Subcutaneous adipose tissue (tissue), 4 donors: ENCODE results near the gene FBH1. TPM values are rescaled to one million over a fixed set of nuclear protein-coding genes. Genes with fewer than 3 reads are reported as not detected.

Experiments
- total RNA-seq, 4 donors: library from RNA; depleted of rRNA; stranded (reverse); fragments of >200 nt; gene quantifications; one replicate each; pipeline ENCODE4 v1.1.0, GENCODE V29; 2016
- TF ChIP-seq, protein P1 (sequence below): fragments of 450-650 bp; IDR thresholded peaks from one replicate; pipeline ENCODE4 v1.5.1; 2016; ENCODE audit warnings: low read depth, mild to moderate bottlenecking, control low read depth, antibody characterized with exemption, moderate library complexity

The FBH1 gene
- total RNA-seq, 4 donors from 2014 or later = 68.2 to 113 (median 75.7) TPM

DNA sequence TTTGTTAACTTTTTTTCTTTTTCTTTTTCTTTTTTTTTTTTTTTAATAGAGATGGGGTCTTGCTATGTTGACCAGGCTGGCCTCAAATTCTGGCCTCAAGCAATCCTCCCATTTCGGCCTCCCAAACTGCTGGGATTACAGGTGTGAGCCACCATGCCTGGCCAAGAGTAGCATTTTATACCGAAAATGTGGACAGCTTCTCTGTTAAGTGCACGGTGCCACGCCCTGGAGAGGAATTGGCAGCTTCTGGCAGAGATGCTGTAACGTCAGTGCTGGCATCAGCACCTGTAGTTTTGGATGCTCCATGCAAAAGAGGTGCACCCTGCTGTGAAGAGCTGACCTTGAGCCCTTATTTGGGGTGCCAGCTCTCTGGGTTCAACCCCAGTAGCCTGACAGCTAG is 69.1 kb downstream of the FBH1 start:
- TF ChIP-seq, protein P1, sequence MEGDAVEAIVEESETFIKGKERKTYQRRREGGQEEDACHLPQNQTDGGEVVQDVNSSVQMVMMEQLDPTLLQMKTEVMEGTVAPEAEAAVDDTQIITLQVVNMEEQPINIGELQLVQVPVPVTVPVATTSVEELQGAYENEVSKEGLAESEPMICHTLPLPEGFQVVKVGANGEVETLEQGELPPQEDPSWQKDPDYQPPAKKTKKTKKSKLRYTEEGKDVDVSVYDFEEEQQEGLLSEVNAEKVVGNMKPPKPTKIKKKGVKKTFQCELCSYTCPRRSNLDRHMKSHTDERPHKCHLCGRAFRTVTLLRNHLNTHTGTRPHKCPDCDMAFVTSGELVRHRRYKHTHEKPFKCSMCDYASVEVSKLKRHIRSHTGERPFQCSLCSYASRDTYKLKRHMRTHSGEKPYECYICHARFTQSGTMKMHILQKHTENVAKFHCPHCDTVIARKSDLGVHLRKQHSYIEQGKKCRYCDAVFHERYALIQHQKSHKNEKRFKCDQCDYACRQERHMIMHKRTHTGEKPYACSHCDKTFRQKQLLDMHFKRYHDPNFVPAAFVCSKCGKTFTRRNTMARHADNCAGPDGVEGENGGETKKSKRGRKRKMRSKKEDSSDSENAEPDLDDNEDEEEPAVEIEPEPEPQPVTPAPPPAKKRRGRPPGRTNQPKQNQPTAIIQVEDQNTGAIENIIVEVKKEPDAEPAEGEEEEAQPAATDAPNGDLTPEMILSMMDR = no peak

DNA sequence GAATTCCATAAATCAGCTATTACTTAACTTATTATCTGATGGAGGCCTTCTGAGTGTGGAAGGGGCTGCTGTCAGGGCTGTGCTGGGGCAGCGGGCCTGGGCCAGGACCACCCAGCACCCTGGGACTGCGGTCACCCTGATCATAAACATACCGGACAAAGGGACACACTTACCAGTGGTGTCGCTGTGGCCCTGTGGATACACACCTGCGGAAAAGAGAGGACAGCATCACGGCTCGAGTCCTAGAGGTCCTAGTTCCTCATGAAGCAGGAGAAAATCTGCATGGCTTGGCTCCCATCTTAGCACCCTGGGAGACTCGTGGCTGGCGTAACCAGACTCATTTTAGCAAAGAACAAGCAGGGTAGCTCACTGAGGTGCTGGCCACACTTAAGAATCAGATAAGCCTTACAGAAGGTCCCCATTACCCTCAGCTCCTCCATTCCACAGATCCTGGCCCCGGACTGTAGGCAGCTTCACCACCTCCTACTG is 69.6 kb downstream of the FBH1 start:
- TF ChIP-seq, protein P1 = no peak

DNA sequence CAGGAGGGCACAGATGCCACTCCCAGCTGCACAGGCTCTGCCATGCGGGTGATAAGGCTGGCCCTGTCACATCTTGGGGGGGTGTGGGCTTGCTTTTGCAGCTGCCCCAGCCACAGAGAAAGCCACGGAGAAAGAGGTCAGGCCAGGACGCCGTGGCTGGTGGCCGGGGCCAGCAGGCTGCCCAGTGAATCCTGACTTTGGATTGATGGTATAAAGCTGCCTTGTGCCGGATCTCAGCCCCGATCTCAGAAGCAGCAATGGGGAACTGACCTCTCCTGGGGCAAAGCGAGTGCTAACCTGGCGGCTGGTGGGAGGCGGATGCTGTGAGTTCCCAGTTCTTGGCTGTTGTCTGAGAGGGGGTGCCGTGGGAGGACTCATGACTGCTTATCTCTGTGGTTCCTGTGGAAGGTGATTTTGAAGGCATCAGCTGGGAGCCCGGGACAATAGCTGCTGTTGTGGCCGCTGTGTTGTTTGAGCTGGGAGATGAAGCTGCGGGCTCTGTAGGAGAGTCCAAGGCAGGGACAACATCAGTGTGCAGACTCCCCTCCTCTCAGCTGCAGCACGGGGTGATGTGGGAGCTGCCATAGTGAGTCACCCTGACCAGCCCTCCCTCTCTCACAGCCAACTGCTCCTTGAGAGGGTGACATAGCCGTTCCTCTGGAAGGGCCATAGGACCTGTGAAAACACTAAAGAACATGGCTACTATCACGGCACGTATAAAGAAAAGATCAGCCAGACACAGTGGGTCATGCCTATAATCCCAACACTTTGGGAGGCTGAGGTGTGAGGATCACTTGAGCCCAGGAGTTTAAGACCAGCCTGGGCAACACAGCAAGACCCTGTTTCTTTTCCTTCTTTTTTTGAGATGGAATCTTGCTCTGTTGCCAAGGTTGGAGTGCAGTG is 70.3 kb downstream of the FBH1 start:
- TF ChIP-seq, protein P1 = no peak

DNA sequence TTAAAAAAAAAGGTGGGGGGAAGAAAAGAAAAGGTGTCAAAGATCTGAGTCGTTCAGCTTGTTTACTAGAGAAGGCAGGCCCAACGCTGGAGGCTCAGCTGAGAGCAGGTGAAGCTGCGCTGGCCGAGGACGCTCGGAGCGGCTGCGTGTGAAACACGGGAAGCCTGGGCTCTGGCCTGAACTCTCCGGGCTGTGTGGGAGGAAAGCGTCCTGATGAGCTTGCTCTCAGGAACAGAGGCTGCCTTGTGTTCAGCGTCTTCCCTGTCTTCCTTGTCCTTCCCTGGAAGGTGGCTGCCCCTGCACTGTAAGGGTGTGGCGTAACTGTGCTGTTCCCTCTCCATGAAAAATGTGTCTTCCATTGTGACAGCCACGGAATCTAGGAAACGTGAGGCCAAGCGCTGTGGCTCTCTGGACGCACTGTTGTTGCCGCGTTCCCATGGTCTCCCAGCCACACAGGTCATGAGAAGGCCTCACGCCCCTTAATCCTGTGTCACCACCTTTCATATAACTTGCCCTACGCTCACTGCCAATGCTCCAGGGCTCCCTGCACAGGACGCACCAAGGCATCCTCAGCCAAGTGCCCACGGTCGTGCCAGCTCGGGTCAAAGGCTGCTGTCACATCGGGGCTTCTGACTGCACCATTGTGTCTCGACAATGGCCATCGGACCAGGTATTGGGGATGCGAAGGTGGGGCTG is 71.5 kb downstream of the FBH1 start:
- TF ChIP-seq, protein P1 = no peak

DNA sequence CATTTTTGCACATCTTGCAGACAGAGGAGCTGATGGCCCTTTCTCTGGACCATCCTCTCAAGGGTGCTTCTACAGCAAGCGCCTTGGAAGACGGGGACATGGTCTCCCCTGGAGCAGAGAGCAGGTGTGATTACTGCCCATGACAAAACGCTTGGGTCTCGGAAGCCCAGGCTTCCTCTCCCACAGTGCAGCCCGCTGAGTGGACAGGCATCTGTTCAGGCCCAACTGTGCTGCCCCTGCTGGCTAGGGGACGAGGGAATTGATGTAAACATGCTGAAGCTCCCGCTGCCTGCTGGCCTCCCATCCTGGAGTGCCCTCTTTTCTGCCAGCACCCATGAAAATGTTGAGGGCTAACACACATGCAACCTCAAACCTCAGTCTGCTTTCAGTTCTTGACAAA is 73.0 kb downstream of the FBH1 start:
- TF ChIP-seq, protein P1 = no peak

DNA sequence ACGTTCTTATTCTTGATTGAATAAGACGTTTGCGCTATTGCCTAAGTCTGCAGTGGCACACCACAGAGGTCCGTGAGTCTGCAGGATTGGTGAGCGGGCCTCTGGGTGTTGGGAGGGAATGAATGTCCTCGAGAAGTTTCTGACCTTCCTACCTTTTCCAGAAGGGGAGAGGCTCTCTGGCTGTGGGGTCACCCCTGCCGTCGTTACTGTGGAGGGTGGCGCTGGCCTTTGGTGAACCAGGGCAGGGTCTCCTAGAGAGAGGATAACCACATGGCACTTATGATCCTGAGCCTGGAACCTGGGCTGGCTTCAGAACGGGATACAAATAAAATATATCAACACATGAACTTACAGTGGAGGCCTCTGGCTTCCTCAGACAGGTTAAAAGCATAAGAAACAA is 73.5 kb downstream of the FBH1 start:
- TF ChIP-seq, protein P1 = no peak

DNA sequence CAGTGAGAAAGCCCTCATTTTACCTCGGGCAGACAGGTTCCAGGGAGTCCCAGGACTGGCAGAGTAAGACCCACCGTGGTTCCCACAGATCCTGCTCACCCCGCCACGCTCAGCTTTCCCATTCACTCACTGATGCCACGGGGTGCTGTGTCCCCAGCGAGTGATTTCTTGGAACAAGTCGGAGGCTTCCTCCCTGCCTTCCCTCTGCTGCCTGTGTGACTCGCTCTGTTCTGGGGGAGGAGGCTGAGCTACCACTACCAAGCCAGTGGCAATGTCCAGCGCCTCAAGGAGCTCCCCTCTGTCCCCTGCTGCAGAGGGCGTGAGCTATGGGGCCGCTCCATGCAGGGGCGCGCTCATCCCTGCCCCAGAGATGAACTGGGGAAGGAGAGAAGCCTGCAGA is 74.7 kb downstream of the FBH1 start:
- TF ChIP-seq, protein P1 = no peak
